GM23338 (cell line): ENCODE measurements around the gene ABCG2. TPM values are rescaled to one million over a fixed set of nuclear protein-coding genes. Genes with fewer than 3 reads are reported as not detected.

Source experiments
- ATAC-seq: fragments of 200-7000 bp; cut with Tn5 transposase; 3 replicates; pipeline ENCODE4 v1.9.1; 2020
- DNase-seq: peaks from one replicate; pipeline ENCODE4 v3.0.0-alpha.2; 2015; ENCODE audit warnings: low spot score
- H2AFZ ChIP-seq: fragments of 200-600 bp; sonication (generic); 2 replicates; pipeline ENCODE4 v1.8.0; 2016; ENCODE audit warnings: antibody characterized with exemption, mild to moderate bottlenecking, moderate library complexity
- H3F3A ChIP-seq: fragments of 200-600 bp; sonication (generic); replicated peaks from 2 replicates; pipeline ENCODE4 v1.8.0; 2017; ENCODE audit warnings: antibody characterized with exemption, mixed run types, low read depth
- H3K27ac ChIP-seq: fragments of 200-600 bp; sonication (generic); 2 replicates; pipeline ENCODE4 v1.6.1; 2016; ENCODE audit warnings: low read depth
- H3K27me3 ChIP-seq: fragments of 200-600 bp; sonication (generic); 2 replicates; pipeline ENCODE4 v1.8.0; 2016; ENCODE audit warnings: mild to moderate bottlenecking, mixed run types, moderate library complexity; ENCODE audit not compliant: insufficient read depth
- H3K36me3 ChIP-seq: fragments of 200-600 bp; sonication (generic); 2 replicates; pipeline ENCODE4 v1.8.0; 2016; ENCODE audit warnings: mild to moderate bottlenecking; ENCODE audit not compliant: insufficient read depth
- H3K4me1 ChIP-seq: fragments of 200-600 bp; sonication (generic); 2 replicates; pipeline ENCODE4 v1.8.0; 2016; ENCODE audit warnings: mild to moderate bottlenecking, moderate library complexity; ENCODE audit not compliant: insufficient read depth
- H3K4me2 ChIP-seq: fragments of 200-600 bp; sonication (generic); 2 replicates; pipeline ENCODE4 v1.7.1; 2017; ENCODE audit warnings: mixed run types
- H3K4me3 ChIP-seq: fragments of 200-600 bp; sonication (generic); 2 replicates; pipeline ENCODE4 v1.6.1; 2016; ENCODE audit warnings: mixed run types
- H3K79me2 ChIP-seq: fragments of 200-600 bp; sonication (generic); replicated peaks from 2 replicates; pipeline ENCODE4 v1.8.0; 2017; ENCODE audit warnings: mild to moderate bottlenecking; ENCODE audit not compliant: insufficient read depth
- H3K9me2 ChIP-seq: fragments of 200-600 bp; sonication (generic); 2 replicates; pipeline ENCODE4 v1.8.0; 2017; ENCODE audit not compliant: insufficient read depth
- H4K20me1 ChIP-seq: fragments of 200-600 bp; sonication (generic); replicated peaks from 2 replicates; pipeline ENCODE4 v1.8.0; 2017; ENCODE audit warnings: mild to moderate bottlenecking; ENCODE audit not compliant: insufficient read depth
- H3K27ac Mint-ChIP-seq: 2 replicates; pipeline ENCODE4 v1.8.0; 2020; ENCODE audit warnings: inconsistent platforms, mild to moderate bottlenecking, moderate library complexity, mixed read lengths
- H3K27me3 Mint-ChIP-seq: 3 replicates; pipeline ENCODE4 v1.8.0; 2022; ENCODE audit warnings: low read depth, mild to moderate bottlenecking, moderate library complexity, mixed read lengths, inconsistent platforms; ENCODE audit not compliant: insufficient read depth, poor library complexity
- H3K36me3 Mint-ChIP-seq: 3 replicates; pipeline ENCODE4 v1.8.0; 2021; ENCODE audit warnings: low read depth, mild to moderate bottlenecking, inconsistent platforms, moderate library complexity, mixed read lengths
- H3K4me1 Mint-ChIP-seq: 3 replicates; pipeline ENCODE4 v1.8.0; 2020; ENCODE audit warnings: mild to moderate bottlenecking, inconsistent platforms, mixed read lengths
- H3K4me3 Mint-ChIP-seq: 3 replicates; pipeline ENCODE4 v1.8.0; 2021; ENCODE audit warnings: moderate library complexity, mild to moderate bottlenecking, inconsistent platforms, mixed read lengths
- H3K9me3 Mint-ChIP-seq: 3 replicates; pipeline ENCODE4 v1.8.0; 2020; ENCODE audit warnings: moderate library complexity, mild to moderate bottlenecking, inconsistent platforms, mixed read lengths
- CTCF ChIP-seq, 2 experiments: fragments of 200-600 bp in 1 of 2; sonication (generic) in 1 of 2; conservative IDR thresholded peaks; 2 replicates each; pipeline versions ENCODE4 v1.5.1 to v1.6.1; 2016 to 2017; ENCODE audit warnings: antibody characterized with exemption in 2 of 2, low read depth in 2 of 2, mild to moderate bottlenecking in 2 of 2, moderate library complexity in 1 of 2
- EZH2phosphoT487 ChIP-seq: fragments of 200-600 bp; sonication (generic); IDR thresholded peaks from one replicate; pipeline ENCODE4 v1.8.1; 2018; ENCODE audit warnings: antibody characterized with exemption; ENCODE audit not compliant: unreplicated experiment
- JUNB ChIP-seq: IDR thresholded peaks from one replicate; pipeline ENCODE4 v1.6.1; 2016; ENCODE audit warnings: antibody characterized with exemption; ENCODE audit not compliant: unreplicated experiment
- POLR2AphosphoS5 ChIP-seq: IDR thresholded peaks from 2 replicates; pipeline ENCODE4 v1.6.1; 2016; ENCODE audit warnings: antibody characterized with exemption, low read depth
- STAT1 ChIP-seq: IDR thresholded peaks from one replicate; pipeline ENCODE4 v1.6.1; 2016; ENCODE audit warnings: antibody characterized with exemption; ENCODE audit not compliant: unreplicated experiment
- ZNF114 ChIP-seq: fragments of 250-450 bp; sonication (Bioruptor Pico); IDR thresholded peaks from 2 replicates; pipeline ENCODE4 v1.5.0; 2020; ENCODE audit warnings: mild to moderate bottlenecking, moderate library complexity
- ZNF462 ChIP-seq: fragments of 250-450 bp; sonication (Bioruptor Pico); IDR thresholded peaks from 2 replicates; pipeline ENCODE4 v1.5.0; 2020; ENCODE audit warnings: mild to moderate bottlenecking, moderate library complexity
- polyA plus RNA-seq: library from polyadenylated mRNA; unstranded; fragments of >200 nt; fragmentation: Nextera tagmentation; extraction: Ambion mirVana; gene quantifications from 2 replicates; pipeline ENCODE4 v1.2.1, GENCODE V29; 2016
- total RNA-seq: library from RNA; depleted of rRNA; stranded (reverse); fragments of >200 nt; shearing (Covaris generic); gene quantifications from 2 replicates; pipeline ENCODE4 v1.2.3, GENCODE V29; 2014

ABCG2 gene
- total and polyA plus RNA-seq, 2 experiments from 2014 or later: 1.5 to 10.6 TPM

- TF ChIP-seq STAT1 (no peak), ZNF462 (CRISPR knock-in tag) (no peak), POLR2AphosphoS5 (no peak), ZNF114 (CRISPR knock-in tag) (no peak), EZH2phosphoT487 (no peak), JUNB (no peak)
Observed at GRCh38 chr4:88135356-88135663, 23.1 kb downstream of the ABCG2 start (continued).

- Mint-ChIP-seq H3K9me3 (no peaks in the 10 kb centered on the region), H3K27ac (no peak overlapping the region), H3K36me3 (no peaks in the 10 kb centered on the region), H3K4me1 (peaks cover 5% of the 10 kb centered on the region; the same call in 1 of the 3 replicates), H3K27me3 (peaks cover 1% of the 10 kb centered on the region), H3K4me3 (no peak overlapping the region)
- Histone ChIP-seq H3K27me3 (no peaks in the 10 kb centered on the region), H3K27ac (no peak overlapping the region), H3F3A (no peaks in the 10 kb centered on the region), H3K79me2 (no peaks in the 10 kb centered on the region), H4K20me1 (no peaks in the 10 kb centered on the region), H3K4me1 (0 out of 2 replicates have a peak, but pooled peaks cover 4% of the 10 kb centered on the region), H2AFZ (no peak overlapping the region; the same call in 1 of the 2 replicates), H3K36me3 (no peaks in the 10 kb centered on the region), H3K9me2 (peaks cover 7% of the 10 kb centered on the region; the same call in 1 of the 2 replicates), H3K4me3 (no peak overlapping the region), H3K4me2 (no peak overlapping the region)
- DNase-seq (no peak), ATAC-seq (no peak)
- TF ChIP-seq ZNF462 (CRISPR knock-in tag) (no peak), JUNB (no peak), CTCF (conservative IDR thresholded peaks at IDR 0.05; ENCODE audit: low read depth in 2 of 2) (no peak)
Observed at GRCh38 chr4:88134536-88135355, 23.7 kb downstream of the ABCG2 start.
